ENCODE data around the gene PIK3AP1. TPM values are rescaled to one million over a fixed set of nuclear protein-coding genes. Genes with fewer than 3 reads are reported as not detected.
A peak's percentile ranks its signal among the peaks of the same experiment; 100 is the strongest.
"Not testable (repeated sequence)": the region's sequence is repeated elsewhere in the genome, so short reads cannot be mapped to it uniquely, and the experiment has no call there.

Gene PIK3AP1
- total and polyA plus RNA-seq, 7 donors, result 6.1 to 22.0 (median 10.0) TPM

DNA sequence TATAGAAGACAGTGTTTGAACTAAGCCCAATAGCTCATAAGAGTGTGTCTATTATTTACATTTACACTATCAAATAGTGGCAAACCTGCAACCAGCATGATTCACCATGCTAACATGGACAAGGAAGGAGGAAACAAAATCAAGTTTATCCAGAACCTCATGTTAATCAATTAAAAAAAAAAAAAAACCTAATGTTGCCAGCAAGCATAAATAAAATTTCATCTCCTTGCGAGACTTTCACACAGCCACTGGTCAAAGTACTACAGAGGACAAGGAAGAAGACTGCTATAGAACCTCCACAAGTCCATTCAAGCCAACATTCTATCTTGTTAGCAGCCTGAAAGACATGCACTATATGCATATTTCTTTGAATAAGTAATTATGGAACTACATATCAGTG, 143.2 kb downstream of the PIK3AP1 start:
- peaks cover 0 to 81% (median 51%) of the 10 kb centered on the region in 4 donors for H3K4me1 ChIP-seq
- TF ChIP-seq POLR2AphosphoS5 (IDR thresholded peaks at IDR 0.05) (no peak), EP300 (IDR thresholded peaks at IDR 0.05) (no peak), POLR2A (IDR thresholded peaks at IDR 0.05) (no peak)
- TF ChIP-seq, protein P1, sequence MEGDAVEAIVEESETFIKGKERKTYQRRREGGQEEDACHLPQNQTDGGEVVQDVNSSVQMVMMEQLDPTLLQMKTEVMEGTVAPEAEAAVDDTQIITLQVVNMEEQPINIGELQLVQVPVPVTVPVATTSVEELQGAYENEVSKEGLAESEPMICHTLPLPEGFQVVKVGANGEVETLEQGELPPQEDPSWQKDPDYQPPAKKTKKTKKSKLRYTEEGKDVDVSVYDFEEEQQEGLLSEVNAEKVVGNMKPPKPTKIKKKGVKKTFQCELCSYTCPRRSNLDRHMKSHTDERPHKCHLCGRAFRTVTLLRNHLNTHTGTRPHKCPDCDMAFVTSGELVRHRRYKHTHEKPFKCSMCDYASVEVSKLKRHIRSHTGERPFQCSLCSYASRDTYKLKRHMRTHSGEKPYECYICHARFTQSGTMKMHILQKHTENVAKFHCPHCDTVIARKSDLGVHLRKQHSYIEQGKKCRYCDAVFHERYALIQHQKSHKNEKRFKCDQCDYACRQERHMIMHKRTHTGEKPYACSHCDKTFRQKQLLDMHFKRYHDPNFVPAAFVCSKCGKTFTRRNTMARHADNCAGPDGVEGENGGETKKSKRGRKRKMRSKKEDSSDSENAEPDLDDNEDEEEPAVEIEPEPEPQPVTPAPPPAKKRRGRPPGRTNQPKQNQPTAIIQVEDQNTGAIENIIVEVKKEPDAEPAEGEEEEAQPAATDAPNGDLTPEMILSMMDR (IDR thresholded peaks at IDR 0.05), result no peak
- intact Hi-C loops (cut with DNase I), result no loop called here
- 18 to 74% methylated on average over 1 of the region's 1 CpG for WGBS, 2 donors
- no peak overlapping the region for H3K27ac ChIP-seq
- no peak for DNase-seq
- H3K27me3 ChIP-seq, result no peaks in the 10 kb centered on the region
- H3K36me3 ChIP-seq, result peaks cover 0 to 17% (median 0%) of the 10 kb centered on the region in 4 donors
- no peaks in the 10 kb centered on the region for H3K9me3 ChIP-seq
- no peak overlapping the region for H3K4me3 ChIP-seq

DNA sequence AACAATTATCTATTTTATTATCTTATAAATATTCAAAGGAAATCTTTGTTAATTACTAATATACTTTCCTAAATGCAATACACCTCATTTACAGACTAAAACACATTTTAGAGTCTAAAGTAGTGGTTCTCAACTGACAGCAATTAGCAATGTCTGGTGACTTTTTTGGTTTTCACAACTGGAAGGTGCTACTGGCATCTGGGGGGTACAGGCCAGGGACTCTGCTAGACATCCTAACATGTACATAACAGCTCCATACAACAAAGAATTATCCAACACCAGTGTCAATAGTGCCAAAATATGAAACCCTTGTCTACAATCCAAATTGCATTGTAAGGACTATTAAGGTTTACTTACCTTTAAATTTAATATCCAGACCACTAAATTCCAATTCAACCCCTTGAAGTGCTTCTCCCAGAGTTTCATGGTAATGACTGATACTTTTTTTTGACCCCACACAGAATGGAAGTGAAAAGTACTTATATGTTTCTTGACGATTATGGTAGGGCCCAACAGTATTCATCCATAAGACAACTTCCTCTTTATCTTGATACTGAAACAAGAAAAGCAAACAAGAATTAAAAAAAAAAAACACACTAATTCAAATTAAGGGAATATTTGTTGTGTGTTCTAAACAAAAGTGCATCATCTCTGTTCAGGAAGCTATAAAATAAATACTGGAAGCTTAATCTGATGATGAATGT, 143.9 kb downstream of the PIK3AP1 start:
- peaks cover 0 to 79% (median 47%) of the 10 kb centered on the region in 4 donors for H3K4me1 ChIP-seq
- TF ChIP-seq POLR2AphosphoS5 (IDR thresholded peaks at IDR 0.05) (no peak), POLR2A (IDR thresholded peaks at IDR 0.05) (no peak), EP300 (IDR thresholded peaks at IDR 0.05) (no peak)
- TF ChIP-seq, protein P1 (IDR thresholded peaks at IDR 0.05), result no peak

DNA sequence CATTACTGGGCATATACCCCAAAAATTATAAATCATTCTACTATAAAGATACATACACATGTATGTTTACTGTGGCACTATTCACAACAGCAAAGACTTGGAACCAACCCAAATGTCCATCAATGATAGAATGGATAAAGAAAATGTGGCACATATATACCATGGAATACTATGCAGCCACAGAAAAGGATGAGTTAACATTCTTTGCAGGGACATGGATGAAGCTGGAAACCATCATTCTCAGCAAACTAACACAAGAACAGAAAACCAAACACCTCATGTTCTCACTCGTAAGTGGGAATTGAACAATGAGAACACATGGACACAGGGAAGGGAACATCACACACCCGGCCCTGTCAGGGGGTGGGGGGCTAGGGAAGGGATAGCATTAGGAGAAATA, 145.8 kb downstream of the PIK3AP1 start:
- Histone ChIP-seq H3K36me3 (peaks cover 0 to 17% (median 0%) of the 10 kb centered on the region in 4 donors), H3K4me1 (peaks cover 0 to 76% (median 34%) of the 10 kb centered on the region in 4 donors)
- DNase-seq; H3K9me3 ChIP-seq; H3K27ac ChIP-seq; intact Hi-C loops (cut with DNase I); H3K4me3 ChIP-seq; H3K27me3 ChIP-seq: not testable (repeated sequence)
- 95 to 99% methylated on average over 2 of the region's 2 CpGs for WGBS, 2 donors

More for the DNA sequence above, 143.9 kb downstream of the PIK3AP1 start:
- WGBS, 2 donors, result 0 to 23% methylated on average over 1 of the region's 1 CpG
- H3K9me3 ChIP-seq, result no peaks in the 10 kb centered on the region
- H3K27me3 ChIP-seq, result no peaks in the 10 kb centered on the region
- no peak overlapping the region for H3K4me3 ChIP-seq
- intact Hi-C loops (cut with DNase I), result no loop called here
- H3K27ac ChIP-seq, result no peak overlapping the region
- peaks cover 0 to 17% (median 0%) of the 10 kb centered on the region in 4 donors for H3K36me3 ChIP-seq
- DNase-seq, result no peak

DNA sequence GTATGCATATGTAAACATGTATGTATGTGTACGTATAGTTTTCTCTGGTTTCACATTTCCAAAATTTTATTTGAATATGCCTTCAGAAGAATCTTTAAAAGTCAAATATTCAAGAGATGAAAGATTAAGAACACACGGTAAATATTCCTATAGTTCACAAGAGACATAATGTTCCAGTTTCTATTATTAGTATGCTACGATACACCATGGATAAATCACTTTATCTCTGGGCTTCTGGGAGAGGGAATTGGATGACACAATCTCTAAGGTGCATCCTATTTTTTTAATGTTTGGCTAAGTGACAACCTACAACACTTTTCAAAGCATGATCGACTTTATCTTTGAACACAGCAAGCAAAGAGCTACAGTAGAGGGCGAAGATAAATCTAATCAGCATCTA, 147.3 kb downstream of the PIK3AP1 start:
- Histone ChIP-seq H3K27me3 (no peaks in the 10 kb centered on the region), H3K9me3 (no peaks in the 10 kb centered on the region), H3K4me1 (peaks cover 0 to 76% (median 38%) of the 10 kb centered on the region in 4 donors), H3K27ac (no peak overlapping the region), H3K36me3 (peaks cover 0 to 17% (median 0%) of the 10 kb centered on the region in 4 donors), H3K4me3 (no peak overlapping the region)
- no peak for DNase-seq
- intact Hi-C loops (cut with DNase I), result no loop called here
- 93 to 97% methylated on average over 5 of the region's 5 CpGs for WGBS, 2 donors
- TF ChIP-seq, protein P1 (IDR thresholded peaks at IDR 0.05), result no peak
- TF ChIP-seq EP300 (IDR thresholded peaks at IDR 0.05) (peak in 1 of 4 donors; percentile 4), POLR2AphosphoS5 (IDR thresholded peaks at IDR 0.05) (peak in 1 of 4 donors; percentile 8)

DNA sequence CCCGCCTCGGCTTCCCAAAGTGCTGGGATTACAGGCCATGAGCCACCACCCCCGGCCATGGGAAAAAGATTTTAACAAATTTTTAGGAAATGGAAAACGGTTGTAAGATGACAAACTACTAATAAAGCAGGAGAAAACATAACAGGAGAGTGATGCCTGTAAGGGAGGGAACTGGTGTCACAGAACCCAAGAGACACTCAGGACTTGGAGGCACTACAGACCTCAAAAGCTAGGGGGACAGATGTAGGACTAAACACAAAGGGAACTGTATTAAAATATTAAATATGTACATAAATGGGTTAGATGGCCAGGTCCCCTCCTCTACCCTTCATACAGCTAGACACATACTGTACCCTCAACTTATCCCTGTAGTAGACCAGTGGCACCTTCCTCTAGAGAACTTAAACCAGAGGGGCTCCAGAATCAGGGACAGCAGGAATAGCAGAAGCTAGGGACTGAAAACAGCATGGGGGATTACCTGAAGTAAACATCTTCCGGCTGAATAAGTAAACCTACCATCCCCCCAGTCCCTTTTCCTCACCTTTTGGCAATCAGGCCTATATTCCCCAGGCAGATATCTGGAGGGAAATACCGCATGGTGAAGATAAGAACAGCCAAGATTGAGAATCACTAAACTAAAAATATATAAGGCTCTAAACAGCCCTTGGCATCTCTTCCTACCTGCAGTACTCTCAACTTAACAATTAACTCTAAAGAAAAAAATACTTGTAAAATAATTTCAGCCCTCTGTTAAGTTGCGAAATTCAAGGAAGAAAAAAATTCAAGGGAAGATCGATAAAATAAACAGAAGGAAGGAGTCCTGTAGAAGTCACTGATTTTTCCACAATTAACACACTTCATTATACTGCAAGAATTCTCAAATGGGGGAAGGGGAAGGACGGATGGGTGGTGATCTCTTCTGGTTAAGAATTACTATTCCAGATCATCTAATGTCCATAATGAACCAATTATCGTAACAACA, 149.0 kb downstream of the PIK3AP1 start:
- Histone ChIP-seq H3K4me3 (no peak overlapping the region), H3K27me3 (no peaks in the 10 kb centered on the region), H3K9me3 (no peaks in the 10 kb centered on the region), H3K4me1 (peaks cover 0 to 67% (median 33%) of the 10 kb centered on the region in 4 donors), H3K36me3 (peaks cover 0 to 16% (median 0%) of the 10 kb centered on the region in 4 donors), H3K27ac (no peak overlapping the region)
- intact Hi-C loops (cut with DNase I), result no loop called here
- TF ChIP-seq, protein P1 (IDR thresholded peaks at IDR 0.05), result no peak
- no peak for TF ChIP-seq POLR2AphosphoS5 (IDR thresholded peaks at IDR 0.05)
- TF ChIP-seq POLR2A (IDR thresholded peaks at IDR 0.05), result no peak
- TF ChIP-seq EP300 (IDR thresholded peaks at IDR 0.05), result no peak
- DNase-seq, result no peak
- WGBS, 2 donors, result 84 to 87% methylated on average over 10 of the region's 10 CpGs
